SJSA1 (cell line): ENCODE results near the gene ADPGK. TPM values are rescaled to one million over a fixed set of nuclear protein-coding genes. Genes with fewer than 3 reads are reported as not detected.

Experiments used
- DNase-seq, 2 experiments: peaks; one replicate each; pipeline ENCODE4 v3.0.0-alpha.2; 2015 to 2020; ENCODE audit warnings: low spot score in 2 of 2, low read depth in 1 of 2
- H3K27ac ChIP-seq: fragments of 250-450 bp; sonication (Bioruptor Pico); 2 replicates; pipeline ENCODE4 v1.5.1; 2020; ENCODE audit warnings: mild to moderate bottlenecking, moderate library complexity
- H3K27me3 ChIP-seq: fragments of 250-450 bp; sonication (Bioruptor Pico); replicated peaks from 2 replicates; pipeline ENCODE4 v1.5.1; 2020; ENCODE audit warnings: mild to moderate bottlenecking, moderate library complexity
- H3K36me3 ChIP-seq: fragments of 250-450 bp; sonication (Bioruptor Pico); 2 replicates; pipeline ENCODE4 v1.5.1; 2020; ENCODE audit warnings: mild to moderate bottlenecking
- H3K4me1 ChIP-seq: fragments of 250-450 bp; sonication (Bioruptor Pico); replicated peaks from 2 replicates; pipeline ENCODE4 v1.6.1; 2021; ENCODE audit warnings: mild to moderate bottlenecking
- H3K4me3 ChIP-seq: fragments of 250-450 bp; sonication (Bioruptor Pico); 2 replicates; pipeline ENCODE4 v1.5.1; 2020; ENCODE audit warnings: mild to moderate bottlenecking
- H3K9me3 ChIP-seq: fragments of 250-450 bp; sonication (Bioruptor Pico); replicated peaks from 2 replicates; pipeline ENCODE4 v1.5.1; 2020; ENCODE audit warnings: mild to moderate bottlenecking
- total RNA-seq: library from RNA; depleted of rRNA; stranded (reverse); fragments of >200 nt; shearing (Covaris generic); gene quantifications from 2 replicates; pipeline ENCODE4 v1.2.3, GENCODE V29; 2014

Gene ADPGK
- total RNA-seq, 1 experiment from 2014 or later = 83.8 TPM

DNA sequence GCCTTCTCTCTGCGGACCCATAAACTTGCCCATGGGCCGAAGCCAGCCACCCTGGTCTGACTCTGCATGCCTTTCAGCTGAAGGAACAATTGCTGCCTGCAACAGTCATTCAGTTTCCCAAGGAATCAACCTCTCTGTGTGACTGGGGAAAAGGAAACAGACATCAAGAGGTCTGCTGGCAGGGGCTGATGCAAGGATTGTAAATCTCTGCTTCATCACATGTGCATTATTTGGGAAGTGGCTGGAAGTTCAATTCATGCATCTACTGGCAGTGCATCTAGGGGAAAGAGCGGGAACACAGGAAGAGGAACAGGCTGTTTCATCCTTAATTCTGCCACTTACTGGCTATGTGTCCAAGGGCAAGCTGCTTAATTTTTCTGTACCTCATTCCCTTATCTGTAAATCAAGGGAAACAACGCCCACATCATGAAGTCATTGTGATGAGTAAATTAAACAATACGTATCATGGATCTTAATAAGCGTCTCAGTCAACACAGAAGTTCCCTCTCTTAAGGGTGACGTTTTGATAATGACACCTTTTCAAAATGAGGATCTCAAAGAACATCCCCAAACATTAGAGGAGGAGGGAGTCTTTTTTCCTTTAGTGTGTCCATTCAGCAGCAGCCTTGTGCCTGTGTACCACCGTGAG is 17.4 kb upstream of the ADPGK start:
- Histone ChIP-seq H3K9me3 (no peaks in the 10 kb centered on the region), H3K36me3 (no peaks in the 10 kb centered on the region), H3K27ac (no peak overlapping the region), H3K4me1 (peaks cover 18% of the 10 kb centered on the region), H3K27me3 (no peaks in the 10 kb centered on the region), H3K4me3 (no peak overlapping the region)
- no peak for DNase-seq

DNA sequence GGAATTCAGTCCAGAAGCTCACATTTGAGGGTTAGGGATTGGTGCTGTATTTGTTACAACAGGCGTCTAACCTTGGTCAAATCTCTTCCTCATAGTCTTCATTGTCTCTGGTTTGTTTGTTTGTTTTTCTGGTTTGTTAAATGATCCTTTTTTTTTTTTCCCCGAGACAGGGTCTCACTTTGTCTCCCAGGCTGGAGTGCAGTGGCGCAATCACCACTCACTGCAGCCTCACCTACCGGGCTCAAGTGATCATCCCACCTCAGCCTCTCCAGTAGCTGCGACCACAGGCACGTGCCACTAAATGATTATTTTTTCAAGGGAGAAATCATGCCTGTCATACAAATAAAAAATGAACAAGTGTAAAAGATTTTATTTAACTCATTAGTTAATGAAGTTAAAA is 14.3 kb upstream of the ADPGK start:
- peaks cover 25% of the 10 kb centered on the region for H3K4me1 ChIP-seq
- no peak overlapping the region for H3K27ac ChIP-seq
- H3K4me3 ChIP-seq = no peak overlapping the region
- no peaks in the 10 kb centered on the region for H3K27me3 ChIP-seq
- no peaks in the 10 kb centered on the region for H3K9me3 ChIP-seq
- H3K36me3 ChIP-seq = no peaks in the 10 kb centered on the region
- DNase-seq = peak in 1 of 2 experiments; percentile 49

DNA sequence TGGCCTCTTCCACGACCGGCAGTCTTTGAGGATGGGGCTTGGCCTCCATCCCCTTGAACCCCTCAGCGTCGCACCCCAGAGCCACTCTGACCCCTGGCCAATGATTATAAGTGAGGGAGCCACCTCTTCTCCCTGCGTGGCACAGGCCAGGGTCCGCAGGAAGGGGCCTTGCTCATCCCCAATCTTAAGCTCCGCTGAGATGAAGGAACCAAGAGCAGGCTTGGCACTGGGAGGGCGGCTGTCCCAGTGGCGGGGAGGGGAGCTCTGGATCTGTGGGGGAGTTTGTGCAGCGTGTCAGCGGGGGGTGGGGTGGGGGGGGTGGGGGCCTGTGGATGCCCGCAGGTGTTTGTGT is 13.8 kb upstream of the ADPGK start:
- H3K4me1 ChIP-seq = peaks cover 25% of the 10 kb centered on the region
- peak overlapping the region; percentile 47 for H3K4me3 ChIP-seq
- H3K9me3 ChIP-seq = no peaks in the 10 kb centered on the region
- H3K27ac ChIP-seq = peak overlapping the region; percentile 63
- H3K36me3 ChIP-seq = no peaks in the 10 kb centered on the region
- DNase-seq = no peak
- no peaks in the 10 kb centered on the region for H3K27me3 ChIP-seq

DNA sequence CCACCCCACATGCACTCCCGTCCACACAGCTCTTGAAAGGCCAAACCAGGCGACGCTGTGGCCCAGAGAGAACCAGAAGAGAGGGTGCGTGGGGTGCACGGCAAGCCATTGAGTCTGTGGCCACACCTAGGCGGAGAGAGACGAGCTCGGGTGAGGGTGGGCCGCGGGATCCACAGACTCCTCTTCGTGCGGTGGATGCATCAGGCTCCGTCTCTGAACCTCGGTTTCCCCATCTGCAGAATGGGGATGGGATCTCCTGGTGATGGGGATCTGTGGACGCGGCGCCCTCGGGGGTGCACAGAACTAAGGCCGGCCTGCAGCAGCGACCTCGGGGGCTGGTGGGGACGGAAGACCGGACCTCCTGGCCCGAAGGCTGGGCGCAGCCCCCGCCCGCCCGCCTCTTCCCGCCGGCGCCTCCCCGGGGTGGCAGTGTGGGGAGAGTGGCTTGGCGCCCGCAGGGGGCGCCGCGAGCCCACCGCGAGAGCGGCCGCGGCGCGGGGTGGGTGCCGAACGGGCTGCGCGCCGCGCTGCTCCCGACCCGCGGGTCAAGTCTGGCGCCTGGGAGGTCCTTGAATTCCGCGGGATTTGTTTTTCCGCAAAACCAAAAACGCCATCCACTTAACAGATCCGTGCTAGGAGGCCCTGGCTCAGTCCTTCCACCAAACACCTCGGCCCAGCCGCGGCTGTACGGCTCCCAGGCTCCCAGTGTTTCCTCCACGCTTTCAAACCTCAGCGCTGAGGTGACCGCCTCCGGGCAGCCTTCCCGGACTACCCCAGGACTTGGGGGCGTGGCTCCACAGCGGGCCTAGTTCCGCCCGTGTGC is 13.2 kb upstream of the ADPGK start:
- peaks cover 25% of the 10 kb centered on the region for H3K4me1 ChIP-seq
- H3K27me3 ChIP-seq = no peaks in the 10 kb centered on the region
- no peaks in the 10 kb centered on the region for H3K36me3 ChIP-seq
- peak overlapping the region; percentile 47 for H3K4me3 ChIP-seq
- peak; percentile 72 to 73 for DNase-seq
- H3K27ac ChIP-seq = peak overlapping the region; percentile 63
- no peaks in the 10 kb centered on the region for H3K9me3 ChIP-seq

DNA sequence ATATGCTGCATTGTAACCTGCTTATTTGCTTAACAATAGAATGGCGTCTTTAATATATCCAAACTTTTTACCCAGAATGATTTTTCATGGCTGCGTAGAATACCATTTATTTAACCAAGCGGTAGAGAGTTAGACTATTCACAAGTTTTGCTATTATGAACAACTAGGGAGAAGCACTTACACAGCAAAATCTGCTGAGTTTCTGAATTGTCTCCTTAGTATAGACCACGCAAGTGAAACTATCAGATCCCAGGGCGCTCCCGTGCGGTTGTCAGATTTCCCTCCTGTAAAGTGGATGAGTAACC is 12.6 kb upstream of the ADPGK start:
- peak in 1 of 2 experiments; percentile 55 for DNase-seq
- Histone ChIP-seq H3K4me1 (peaks cover 25% of the 10 kb centered on the region), H3K27ac (no peak overlapping the region), H3K36me3 (no peaks in the 10 kb centered on the region), H3K9me3 (no peaks in the 10 kb centered on the region), H3K27me3 (no peaks in the 10 kb centered on the region), H3K4me3 (peak overlapping the region; percentile 47)

DNA sequence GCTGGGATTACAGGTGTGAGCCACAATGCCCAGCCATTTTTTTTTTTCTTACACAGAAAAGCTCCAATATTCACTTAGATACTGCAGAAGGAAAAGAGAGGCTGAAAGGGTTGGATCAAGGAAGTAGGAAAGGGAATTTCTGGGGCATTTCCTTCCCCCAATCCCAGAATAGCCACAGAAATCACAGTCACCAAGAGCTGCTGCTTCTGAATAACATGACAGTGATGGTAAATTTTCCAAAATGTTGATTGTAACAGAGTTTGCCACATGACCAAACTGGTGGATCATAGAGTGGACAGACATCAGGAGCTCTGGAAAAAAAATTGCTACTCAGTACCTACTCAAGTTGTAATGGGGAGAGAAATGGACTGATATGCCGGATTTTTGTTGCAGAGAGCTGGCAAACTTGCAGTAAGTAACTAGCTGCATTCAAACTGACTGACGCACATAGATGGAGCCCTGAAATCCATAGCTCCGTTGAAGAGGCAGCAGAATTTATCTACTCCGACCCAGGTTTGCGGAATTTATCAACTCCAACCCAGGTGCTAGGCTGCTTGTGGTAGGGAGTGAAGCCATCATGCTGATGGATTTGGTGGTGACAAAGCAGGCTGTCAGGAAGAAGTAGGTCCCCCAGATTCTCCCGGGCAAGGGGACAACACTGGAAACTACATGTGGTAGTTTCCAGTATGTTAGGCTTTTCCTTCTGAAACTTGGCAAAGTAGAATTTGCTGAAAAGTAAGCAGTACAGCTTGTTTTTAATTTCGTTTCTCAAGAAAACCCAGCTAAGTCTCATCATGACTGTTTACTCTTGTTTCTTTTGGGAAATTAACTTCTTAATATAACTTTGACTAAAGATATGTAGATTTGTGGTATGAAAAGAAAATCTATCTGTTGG is 10.5 kb upstream of the ADPGK start:
- Histone ChIP-seq H3K27ac (no peak overlapping the region), H3K4me3 (no peak overlapping the region), H3K4me1 (peaks cover 35% of the 10 kb centered on the region), H3K36me3 (no peaks in the 10 kb centered on the region), H3K27me3 (no peaks in the 10 kb centered on the region), H3K9me3 (no peaks in the 10 kb centered on the region)
- no peak for DNase-seq

DNA sequence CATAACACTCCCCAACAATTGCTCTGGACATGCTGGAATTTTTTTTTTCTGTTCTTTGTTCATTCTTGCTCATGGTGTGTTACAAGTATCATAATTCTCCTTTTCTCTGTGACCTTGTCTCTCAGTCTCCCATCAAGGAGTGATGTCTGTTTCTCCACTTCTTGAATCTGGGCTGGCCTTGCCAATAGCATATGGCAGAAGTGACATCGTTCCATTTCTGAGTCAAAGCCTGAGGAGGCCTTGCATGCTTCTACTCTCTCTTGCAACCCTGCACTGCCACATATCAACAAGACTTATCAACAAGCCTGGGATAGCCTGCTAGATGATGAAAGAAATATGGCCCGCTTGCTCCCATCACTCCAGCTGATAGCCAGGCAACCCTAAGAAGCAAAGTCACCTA is 8.9 kb upstream of the ADPGK start:
- H3K4me3 ChIP-seq = no peak overlapping the region

DNA sequence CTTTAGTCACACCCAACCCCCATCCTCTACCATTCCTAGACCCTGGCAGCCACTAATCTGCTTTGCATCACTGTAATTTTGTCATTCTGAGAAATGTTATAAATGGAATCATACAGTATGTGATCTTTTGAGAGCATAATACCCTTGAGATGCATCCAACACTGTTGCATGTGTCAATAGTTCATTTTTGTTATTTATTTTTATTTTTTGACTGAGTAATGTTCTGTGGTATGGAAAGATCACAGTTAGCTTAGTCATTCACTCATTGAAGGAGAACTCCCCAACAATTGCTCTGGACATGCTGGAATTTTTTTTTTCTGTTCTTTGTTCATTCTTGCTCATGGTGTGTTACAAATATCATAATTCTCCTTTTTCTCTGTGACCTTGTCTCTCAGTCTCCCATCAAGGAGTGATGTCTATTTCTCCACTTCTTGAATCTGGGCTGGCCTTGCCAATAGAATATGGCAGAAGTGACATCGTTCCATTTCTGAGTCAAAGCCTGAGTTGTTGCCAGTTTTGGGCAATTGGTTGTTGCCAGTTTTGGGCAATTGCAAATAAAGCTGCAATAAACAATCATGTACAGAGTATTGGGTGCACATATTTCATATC is 6.8 kb upstream of the ADPGK start:
- no peak overlapping the region for H3K4me3 ChIP-seq
- peaks cover 36% of the 10 kb centered on the region for H3K4me1 ChIP-seq
- H3K27me3 ChIP-seq = no peaks in the 10 kb centered on the region
- DNase-seq = peak in 1 of 2 experiments; percentile 77
- no peaks in the 10 kb centered on the region for H3K36me3 ChIP-seq
- no peaks in the 10 kb centered on the region for H3K9me3 ChIP-seq
- H3K27ac ChIP-seq = peak overlapping the region; percentile 43

More for the DNA sequence above, 8.9 kb upstream of the ADPGK start:
- DNase-seq = no peak
- Histone ChIP-seq H3K27me3 (no peaks in the 10 kb centered on the region), H3K36me3 (no peaks in the 10 kb centered on the region), H3K9me3 (no peaks in the 10 kb centered on the region), H3K4me1 (peaks cover 35% of the 10 kb centered on the region), H3K27ac (no peak overlapping the region)

DNA sequence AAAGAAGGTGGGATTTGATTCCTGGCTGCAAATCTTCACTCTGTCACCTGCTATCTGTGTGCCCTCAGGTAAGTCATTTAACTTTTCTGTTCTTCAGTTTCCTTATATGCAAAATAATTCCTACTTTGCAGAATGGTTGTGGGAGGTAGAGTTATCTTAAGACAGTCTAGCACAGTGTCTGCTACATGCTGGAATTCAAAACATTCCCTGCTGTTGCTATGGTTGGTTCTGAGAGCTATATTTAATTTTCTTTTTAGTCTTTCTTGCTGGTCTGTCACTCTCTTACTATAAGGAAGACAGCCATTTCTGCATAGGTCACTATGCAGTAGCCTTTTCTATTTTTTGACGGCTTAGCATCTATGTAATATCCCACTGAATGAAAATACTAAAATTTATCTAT is 4.0 kb upstream of the ADPGK start:
- peaks cover 50% of the 10 kb centered on the region for H3K4me1 ChIP-seq
- no peaks in the 10 kb centered on the region for H3K27me3 ChIP-seq
- H3K36me3 ChIP-seq = peaks cover 9% of the 10 kb centered on the region
- no peak overlapping the region for H3K27ac ChIP-seq
- DNase-seq = no peak
- no peaks in the 10 kb centered on the region for H3K9me3 ChIP-seq
- no peak overlapping the region for H3K4me3 ChIP-seq

DNA sequence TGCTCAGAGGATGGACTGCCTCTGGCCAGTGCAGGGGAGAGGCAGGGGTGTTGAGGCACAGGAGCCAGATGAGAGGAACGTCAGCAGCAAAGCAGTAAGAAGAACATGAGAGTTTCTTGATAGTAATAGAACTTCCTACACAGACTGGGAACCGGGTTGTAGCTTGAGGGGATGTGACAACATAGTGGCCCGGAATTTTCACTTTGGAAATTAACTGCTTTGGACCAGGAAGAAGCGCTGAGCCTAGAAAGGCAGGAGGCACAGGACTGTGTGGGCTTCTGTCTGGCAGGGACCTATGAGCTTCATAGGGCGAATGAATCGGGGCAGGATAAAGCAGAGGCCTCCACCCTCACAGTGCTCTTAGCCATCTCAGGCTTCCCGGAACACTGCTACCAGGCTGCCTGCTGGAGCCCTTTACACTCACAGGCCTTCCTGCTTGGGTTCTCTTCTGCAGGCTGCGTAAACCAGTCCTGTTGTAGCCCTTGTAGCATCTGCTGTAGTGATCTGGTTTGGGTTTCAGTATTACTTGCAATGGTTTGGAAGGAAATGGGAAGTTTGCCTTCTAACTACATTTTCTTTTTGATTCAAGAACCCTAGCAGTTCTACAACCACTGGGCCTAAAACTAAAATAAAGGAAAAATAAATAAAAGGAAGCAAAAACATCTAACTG is 3.3 kb upstream of the ADPGK start:
- DNase-seq = no peak
- H3K27me3 ChIP-seq = no peaks in the 10 kb centered on the region
- H3K27ac ChIP-seq = no peak overlapping the region
- no peaks in the 10 kb centered on the region for H3K9me3 ChIP-seq
- no peak overlapping the region for H3K4me3 ChIP-seq
- H3K4me1 ChIP-seq = peaks cover 51% of the 10 kb centered on the region
- peaks cover 9% of the 10 kb centered on the region for H3K36me3 ChIP-seq

DNA sequence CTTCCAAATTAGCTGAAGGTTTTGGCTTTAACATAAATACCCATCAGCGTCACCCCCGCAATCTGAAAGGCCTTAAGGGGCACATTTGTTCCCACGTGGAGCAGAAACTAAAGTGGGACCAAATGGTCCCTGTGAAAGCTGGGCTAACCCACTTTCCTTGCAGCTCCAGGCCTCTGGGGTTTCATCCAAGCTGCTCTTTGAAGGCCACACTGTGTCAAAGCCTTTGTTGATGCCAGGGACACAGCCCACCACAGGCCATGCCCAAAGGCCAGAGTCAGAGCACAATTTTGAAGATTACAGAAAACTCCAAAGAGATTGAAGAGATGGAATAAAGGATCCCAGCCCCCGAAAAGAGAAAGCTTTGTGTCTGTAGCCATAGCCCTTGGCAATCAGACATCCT is 2.7 kb upstream of the ADPGK start:
- Histone ChIP-seq H3K4me3 (no peak overlapping the region), H3K4me1 (peaks cover 51% of the 10 kb centered on the region), H3K9me3 (no peaks in the 10 kb centered on the region), H3K36me3 (peaks cover 10% of the 10 kb centered on the region), H3K27me3 (no peaks in the 10 kb centered on the region), H3K27ac (peak overlapping the region; percentile 87)
- no peak for DNase-seq

DNA sequence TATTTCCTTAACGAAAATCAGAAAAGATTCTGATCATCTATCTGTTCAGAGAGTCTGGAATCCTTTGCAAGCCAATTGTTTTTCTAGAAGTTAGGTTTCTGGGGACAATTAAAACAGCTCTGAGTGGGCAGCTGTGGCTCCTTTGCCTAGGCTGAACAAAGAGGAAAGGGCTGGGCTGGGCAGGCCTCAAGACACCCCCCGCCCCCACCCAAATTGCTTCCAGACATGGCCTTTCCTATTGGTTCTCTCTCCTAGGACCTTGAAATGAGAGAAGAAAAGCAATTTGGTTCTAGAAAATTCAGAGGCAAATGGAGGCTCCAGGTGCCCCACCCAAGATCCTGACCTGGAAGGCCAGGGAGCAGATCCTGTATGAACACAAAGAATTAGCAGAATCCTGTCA is 2.3 kb upstream of the ADPGK start:
- H3K4me3 ChIP-seq = no peak overlapping the region
- peak overlapping the region; percentile 87 for H3K27ac ChIP-seq
- H3K27me3 ChIP-seq = no peaks in the 10 kb centered on the region
- H3K4me1 ChIP-seq = peaks cover 48% of the 10 kb centered on the region
- peaks cover 14% of the 10 kb centered on the region for H3K36me3 ChIP-seq
- no peaks in the 10 kb centered on the region for H3K9me3 ChIP-seq
- no peak for DNase-seq

DNA sequence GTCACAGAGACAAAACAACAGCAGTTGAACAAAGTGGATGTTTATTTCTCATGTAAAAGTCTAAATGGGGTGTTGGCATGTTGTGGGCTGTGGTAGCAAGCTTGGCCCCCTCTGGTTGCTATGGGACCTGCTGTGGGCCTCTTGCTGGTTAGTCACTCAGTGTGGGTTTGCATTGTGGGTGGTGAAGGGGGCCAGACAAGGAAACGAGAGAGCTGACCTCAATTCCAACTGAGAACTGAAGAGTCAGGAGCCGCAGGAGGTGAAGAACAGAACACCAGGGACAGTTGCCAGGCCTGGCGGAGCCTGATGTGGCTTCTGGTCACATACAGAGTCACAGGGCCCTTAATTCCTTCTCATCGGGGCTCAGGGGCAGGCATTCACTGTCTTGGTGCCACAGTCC is 1.9 kb upstream of the ADPGK start:
- Histone ChIP-seq H3K4me3 (no peak overlapping the region), H3K27ac (peak overlapping the region; percentile 87), H3K9me3 (no peaks in the 10 kb centered on the region), H3K36me3 (peaks cover 16% of the 10 kb centered on the region), H3K27me3 (no peaks in the 10 kb centered on the region), H3K4me1 (peaks cover 44% of the 10 kb centered on the region)
- DNase-seq = peak; percentile 94 to 96
